HG03103 (cell line): ENCODE measurements around the gene ANGPTL2.

ENCODE experiments used
- ATAC-seq: cut with Tn5 transposase; IDR thresholded peaks from one replicate; pipeline ENCODE4 v1.9.1; 2021; ENCODE audit warnings: low read depth; ENCODE audit not compliant: unreplicated experiment

The ANGPTL2 gene

DNA sequence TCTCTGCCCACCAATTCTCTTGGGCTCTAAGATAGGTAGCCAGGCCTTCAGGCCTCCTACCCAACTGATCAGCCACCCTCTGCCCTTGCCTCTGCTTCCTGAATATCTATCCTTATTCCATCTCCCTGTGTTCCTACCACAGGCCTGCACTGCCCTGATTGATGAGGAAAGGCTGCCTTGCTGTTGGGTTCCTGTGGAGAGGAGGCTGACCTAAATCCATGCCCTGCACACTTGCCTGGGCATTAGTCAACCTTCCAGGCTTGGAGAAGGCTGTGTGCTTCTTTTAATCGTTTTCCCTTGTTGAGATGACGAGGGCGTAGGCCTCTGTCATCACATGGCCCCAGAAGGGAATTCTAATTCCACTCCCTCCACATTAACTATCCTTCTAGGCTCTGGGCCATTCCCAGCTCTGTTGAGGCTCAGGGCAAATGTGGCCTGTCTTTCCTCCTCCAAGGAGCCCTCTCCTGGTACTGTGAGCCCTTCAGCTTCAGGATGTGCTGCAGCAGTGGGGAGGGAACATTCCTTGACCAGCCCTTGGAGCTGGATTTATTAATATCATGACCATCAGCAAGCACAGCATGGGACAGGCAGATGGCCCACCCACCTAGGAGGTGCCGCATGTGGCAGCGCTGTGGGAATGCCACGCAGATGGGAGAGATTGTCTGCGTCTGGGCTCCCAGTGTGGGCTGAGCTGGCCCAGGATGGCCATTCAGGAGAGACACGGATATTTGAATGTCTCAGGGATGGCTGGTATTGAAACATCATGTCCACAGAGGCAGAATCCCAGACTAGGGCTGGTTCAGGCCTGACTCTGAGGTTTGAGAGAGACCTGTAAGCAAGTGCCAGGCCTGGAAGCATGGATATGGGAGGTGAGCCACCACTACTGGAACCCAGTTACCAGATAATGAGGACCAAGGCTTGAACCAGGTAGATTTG is 40.9 kb downstream of the ANGPTL2 start:
- ATAC-seq: no peak

DNA sequence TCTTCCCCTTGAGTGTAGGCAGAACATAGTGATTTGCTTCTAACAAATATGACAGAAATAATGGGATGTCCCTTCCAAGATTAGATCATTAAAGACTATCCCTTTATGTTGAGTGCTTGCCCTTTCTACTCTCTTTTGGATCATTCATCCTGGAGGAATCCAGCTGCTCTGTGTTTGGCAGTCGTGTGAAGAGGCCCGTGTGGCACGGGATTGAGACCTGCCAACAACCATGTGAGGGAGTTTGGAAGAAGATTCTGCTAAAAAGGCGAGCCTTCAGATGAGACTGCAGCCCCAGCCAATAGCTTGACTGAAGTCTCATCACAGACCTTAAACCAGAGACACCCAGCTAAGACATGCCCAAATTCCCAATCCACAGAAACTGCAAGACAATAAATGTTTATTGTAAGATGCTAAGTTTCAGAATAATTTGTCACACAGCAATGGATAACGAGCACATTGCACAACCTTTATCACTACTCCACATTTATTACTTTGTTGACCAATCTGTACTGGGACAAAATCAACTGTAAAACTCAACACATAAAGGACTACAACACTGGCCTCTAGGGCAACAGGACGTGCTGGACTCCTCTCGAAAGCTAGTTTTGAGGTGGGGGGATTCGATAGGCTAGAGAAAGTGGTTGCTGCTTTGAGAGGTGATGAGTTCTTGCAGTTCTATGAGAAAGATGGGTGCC is 42.8 kb downstream of the ANGPTL2 start:
- ATAC-seq: no peak

DNA sequence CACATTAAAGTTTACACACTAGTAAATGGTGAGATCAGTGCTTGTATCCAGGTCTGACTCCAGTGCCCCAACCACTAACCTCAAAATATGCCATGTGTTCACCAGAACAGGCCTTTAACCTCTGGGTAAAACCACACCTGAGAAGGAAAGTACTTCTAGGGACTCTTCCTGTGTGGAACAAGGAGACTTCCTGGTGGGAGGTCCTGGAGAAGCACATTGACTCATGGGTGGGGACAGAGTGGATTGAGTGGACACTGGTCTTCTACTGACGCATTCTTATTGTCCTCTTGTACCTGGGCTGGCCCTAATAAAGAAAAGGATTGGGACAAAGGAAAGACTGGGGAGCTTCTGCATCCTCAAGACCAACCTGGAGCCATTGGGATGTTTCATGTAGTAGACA is 43.4 kb downstream of the ANGPTL2 start:
- no peak for ATAC-seq

DNA sequence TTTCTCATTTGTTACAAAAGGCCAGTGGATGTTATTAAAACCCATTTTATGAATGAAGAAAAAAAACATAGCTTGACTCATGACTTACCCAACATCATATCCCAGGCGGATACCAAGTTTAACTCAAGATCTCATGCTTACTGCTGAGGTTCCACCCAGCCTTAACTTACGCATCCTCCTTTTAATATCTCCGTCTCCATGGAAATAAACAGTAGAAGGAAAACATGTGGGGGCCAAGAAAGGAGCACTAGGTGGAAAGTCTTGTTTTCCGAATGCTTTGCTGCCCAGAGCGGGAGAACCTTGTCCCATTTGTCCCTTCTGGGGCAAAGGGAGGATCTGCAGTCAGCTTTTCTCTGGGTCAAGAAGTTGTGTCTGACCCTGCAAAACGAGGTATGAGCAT is 44.1 kb downstream of the ANGPTL2 start:
- no peak for ATAC-seq

DNA sequence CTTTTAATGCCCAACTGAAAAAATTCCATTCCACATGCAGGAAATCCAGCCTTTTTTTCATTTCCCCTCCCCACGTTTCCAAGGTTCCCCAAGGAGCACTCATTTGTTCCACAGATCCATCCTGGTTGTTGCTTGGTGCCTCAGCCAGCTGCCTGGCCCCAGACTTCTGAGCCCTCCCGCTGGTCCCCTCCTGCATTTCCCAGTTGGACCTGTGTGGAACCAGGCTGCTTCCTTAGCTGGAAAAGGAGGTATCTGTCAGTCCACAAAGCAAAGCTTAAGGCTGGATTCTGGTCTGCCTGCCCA is 44.8 kb downstream of the ANGPTL2 start:
- no peak for ATAC-seq

DNA sequence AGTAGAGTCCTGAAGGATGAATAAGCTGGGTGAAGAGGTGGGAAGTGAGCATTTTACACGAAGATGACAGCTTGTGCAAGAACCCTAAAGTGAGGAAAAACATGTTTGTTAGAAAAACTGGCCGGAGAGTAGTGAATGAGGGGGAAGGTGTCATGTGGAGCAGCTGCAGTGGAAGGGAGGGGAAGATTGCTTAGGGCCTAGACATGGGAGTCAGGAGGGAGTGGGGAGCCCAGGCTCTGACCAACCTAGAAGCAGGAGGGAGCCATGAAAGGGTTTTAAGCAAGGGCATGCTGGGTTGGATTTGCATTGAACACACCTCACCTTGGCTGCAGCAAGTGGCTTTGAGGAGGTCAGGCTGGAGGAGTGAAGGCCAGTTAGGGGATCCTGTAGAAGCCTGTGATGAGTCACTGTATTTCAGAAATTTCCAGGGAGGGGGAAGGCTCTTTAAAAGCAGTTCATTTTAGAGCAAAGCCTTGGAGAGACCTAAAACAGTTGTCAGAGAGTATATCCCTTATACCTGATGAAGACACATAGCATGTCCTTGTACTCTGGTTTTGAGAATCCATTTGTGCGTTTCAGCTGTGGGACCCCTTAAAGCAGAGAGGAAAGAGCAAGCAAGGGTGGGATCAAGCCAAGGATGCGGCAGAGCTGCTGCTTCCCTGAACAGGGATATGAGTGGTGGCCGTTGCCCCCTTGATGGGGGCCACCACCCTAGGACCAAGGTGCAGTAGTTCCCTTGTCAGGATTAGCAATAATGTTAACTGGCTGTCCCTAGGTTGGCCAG is 45.4 kb downstream of the ANGPTL2 start:
- ATAC-seq: no peak

DNA sequence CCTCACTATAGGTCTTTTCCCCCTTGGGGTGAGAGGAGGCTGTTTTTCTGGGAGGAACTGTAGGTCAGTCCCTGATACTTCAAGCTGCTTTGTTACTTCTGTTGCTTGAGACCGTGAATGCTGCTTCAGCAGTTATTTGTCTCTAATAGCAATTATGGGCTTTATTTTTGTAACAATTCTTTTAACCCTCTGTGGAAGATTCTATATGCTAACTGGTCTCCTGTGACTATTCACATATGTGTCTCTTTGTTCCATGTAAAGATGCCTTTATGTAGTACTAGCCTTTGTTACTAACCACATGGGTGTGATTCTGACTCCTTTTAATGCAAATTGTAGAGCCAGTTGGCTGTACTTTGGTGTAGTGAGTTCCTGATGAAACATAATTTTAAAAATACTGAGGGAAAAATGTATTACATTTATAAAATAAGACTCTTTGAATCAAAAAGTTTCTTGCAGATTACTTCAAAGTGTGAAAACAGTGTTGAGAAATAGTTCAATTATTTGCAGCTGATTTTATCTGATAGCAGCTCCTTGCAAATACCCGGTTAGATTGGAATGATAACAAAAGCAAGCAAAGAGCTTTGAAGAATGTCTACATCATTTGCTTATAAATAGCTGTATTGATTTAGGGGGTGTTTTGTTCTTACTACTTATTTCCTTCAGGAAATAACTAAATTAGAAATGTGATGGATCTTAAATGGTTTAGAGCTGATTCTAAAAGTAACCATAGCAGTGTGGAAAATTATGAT is 46.6 kb downstream of the ANGPTL2 start:
- ATAC-seq: no peak

DNA sequence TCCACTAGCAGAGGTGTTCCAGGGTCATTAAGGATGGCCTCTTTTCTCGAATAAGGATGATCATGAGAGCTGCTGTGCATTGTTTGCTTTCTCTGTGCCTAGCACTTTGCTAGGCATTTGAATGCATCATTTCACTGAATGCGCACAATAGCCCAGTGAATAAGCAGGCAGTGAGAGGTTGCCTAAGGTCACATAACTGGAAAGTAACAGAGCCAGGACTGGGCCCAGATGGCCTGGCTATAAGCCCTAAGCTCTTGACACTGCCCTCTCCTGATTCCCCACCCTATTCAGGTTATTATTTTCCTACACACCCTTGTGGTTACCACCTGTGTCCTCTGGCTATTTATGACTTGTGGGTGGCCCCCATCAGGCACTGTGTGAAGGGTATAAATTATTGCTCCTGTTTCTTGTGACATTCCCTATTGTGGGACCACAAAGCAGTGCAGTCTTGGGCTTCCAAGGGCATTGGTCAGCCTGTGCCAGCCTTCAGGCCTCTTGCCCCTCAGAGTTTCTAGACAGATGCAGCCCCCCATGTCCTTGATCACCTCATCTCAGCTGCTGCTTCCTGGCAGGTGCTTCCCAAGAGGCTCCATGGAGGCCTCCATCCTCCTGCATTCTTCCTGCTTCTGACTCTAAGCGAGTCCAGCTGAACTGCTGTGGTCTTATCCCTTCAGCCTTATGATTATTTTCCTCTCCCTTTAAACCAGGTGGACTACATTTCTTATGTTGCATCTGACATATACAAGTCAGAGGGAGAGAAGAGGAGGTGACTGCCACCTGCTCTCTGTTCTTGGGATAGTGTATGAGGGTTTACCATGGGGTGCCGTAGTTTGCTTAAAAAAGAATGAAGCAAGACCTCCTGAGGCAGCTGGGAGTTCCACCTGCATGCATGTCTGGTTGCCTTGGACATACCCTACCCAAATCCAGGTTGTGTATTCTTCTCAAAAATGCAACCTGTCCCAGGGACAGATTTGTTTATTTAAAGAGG is 47.6 kb downstream of the ANGPTL2 start:
- ATAC-seq: no peak

DNA sequence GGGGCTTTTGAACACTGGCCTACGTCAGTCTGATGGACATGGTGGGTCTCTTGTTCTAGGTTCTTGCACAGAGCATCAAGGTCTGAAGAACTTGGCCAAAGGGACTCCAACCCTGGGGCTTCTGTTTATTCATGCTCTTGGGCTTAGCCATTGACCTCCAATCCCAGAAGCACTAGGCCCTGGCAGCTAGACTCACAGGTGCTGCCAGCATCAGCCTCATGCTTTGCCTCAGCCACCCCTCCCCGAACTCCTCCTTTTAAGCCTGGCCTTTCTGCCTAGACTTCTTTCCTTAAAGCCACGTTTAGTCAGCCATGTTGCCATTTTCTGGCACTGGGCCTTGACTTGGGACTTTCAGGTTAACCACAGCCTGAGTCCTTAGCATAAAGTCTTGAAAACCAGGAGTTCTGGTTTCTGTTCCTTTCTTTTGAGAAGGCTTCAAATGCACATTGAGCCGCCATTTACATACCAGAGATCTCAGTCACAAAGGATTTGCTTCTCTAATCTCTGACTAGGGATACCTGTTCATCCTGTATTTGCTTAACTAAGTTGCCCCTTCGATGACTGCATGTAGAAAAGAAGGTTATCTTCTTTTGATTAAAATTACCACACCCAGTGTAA is 54.7 kb downstream of the ANGPTL2 start:
- ATAC-seq: no peak

DNA sequence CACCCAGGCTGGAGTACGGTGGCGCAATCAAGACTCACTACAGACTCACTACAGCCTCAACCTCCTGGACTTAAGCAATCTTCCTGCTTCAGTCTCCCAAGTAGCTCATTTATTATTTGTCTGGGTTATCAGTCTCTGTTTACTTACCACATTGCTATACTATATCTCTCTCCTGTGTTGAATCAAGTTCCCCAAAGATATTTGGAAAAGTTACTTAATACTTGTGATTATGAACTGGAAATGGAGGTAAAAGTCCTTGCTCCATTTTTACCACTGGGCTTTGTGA is 55.6 kb downstream of the ANGPTL2 start:
- no peak for ATAC-seq

DNA sequence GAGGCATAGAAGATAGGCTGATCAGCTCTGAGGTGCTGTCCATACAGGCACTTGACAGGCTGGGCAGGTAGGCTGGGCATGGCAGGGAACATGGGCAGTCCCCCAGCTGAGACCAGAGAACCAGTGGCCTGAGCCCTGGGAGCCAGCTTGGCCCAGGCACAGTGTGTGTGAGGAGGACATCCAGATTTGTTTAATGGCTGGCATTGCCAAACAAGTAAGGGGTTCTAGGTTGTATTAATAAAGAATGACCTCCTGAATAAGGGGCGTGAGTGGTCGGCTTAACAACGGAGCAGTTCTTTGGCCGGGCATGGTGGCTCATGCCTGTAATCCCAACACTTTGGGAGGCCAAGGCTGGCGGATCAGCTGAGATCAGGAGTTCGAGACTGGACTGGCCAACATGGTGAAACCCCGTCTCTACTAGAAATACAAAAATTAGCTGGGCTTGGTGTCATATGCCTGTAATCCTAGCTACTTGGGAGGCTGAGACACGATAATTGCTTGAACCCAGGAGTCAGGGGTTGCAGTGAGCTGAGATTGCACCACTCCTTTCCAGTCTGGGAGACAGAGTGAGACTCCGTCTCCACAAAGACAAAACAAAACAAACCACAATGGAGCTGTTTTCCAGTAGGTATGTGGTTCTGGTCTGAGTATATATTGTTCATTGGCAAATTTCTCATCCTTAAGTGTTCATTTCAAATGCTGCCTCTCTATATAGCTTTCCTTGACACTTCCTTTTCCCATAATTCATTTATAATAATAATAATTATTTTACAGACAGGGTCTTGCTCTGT is 56.2 kb downstream of the ANGPTL2 start:
- ATAC-seq: no peak

DNA sequence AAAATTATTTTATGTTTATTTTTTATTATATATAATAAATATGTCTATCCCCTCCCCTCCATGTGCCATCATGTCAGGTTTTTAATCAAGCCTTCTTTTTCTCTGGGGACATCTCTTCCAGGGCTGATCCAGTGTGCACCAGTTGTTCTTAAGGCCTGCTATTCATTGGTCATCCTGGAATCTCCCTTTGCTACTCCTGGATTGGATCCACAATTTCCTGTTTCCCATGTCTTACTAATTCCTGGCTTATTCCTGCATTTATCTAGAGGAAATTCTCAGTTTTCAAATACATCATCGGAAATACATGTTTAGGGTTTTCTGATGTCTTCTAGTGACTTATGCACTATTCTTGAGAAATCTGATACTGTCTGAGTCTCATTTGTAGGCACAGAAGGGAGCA is 56.8 kb downstream of the ANGPTL2 start:
- ATAC-seq: no peak

DNA sequence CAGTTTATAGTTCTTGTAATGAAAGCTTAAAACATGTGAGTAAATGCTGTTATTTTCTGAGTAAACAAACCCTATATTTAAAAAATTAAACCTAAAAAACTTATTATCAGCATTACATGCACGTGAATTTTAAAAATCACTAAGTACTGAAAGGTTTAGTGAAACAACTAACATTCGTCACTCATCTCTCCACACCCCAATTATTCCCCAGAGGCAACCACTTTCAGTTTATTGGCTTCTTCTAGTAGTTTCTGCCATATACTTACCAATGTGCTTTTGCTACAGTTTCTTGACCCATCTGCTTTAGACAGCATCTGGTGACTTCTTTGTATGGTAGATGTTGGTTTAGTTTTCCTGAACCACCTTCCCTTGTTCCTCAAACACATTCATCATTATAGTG is 58.1 kb downstream of the ANGPTL2 start:
- no peak for ATAC-seq

DNA sequence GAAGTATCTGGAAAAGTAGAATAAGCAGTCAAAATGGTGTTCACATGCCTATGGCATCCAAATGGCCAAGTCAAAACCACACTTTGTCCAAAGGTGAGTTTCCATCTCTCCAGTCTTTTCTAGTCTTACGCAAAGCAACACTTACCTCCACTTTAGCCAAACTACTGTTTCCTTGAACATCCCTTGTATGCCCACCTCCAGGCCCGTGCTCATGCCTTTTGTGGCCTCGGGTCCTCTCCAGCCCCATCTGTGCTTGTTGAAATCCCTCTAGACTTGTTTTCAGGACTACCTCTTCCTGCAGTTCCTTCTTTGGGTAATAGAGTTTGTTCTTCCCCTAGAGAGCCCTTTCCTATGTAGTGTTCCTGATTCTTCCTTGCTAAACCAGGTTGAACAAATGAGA is 61.0 kb downstream of the ANGPTL2 start:
- ATAC-seq: no peak

DNA sequence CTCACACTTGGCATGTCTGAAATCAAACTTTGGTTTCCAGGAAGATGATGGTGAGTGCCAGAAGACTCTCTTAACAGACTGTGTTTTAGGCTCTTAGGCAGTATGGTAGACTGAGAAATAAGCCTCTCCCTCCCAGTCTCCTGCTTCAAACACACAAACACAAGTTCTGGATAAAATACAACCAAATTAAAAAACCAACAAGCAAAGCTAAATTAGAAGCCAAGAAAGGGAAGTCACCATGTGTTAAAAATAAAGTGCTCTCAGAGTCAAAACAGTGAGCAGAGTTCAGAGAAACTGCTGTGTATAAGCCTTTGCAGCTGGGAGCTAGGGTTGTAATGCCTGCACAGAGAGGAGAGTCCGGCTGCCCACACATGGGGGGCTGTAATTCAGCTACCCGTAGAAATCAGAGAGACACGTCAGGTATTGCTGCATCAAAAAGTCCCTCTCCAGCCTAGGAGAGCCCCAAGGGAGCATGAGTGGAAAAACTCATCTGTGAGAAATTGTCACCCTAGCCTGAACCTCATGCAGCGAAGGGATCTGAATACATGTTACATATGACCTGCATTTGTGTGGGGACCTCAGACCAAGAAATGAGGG is 62.6 kb downstream of the ANGPTL2 start:
- ATAC-seq: no peak

DNA sequence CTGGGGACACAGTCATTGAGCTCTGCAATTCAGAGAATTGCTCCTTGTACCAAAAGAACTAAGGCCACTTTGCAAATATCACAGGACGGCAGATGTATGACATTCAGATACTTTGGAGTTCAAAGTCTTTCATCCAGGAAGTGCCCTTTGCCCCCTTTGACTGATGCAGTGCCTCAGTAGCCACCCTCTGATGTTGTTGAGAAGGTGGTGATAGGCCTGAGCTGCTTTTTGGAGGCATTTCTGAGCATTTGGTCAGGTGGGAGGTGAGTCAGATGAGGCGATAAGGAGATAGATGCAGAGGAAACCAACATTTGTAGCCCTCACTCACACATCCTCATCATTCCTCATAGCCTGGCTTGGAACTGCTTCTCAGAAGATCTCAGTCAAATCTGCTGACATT is 63.4 kb downstream of the ANGPTL2 start:
- no peak for ATAC-seq

DNA sequence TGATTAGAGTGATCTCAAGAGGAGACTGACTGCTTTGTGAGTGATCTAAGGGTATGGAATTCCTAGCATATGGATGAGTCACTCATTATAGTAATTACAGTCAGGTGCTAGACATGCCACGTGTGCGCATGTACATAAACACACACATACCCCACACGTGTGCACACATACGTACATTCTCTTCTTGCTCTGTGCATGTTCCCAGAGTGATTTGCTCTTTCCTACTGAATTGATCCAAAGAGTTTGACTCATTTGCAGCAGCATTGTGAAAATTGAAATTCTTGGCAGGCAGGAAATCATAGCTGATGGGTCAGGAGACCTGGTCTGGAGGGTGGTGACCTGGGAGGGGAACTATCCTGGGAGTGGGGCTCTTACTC is 63.8 kb downstream of the ANGPTL2 start:
- no peak for ATAC-seq

DNA sequence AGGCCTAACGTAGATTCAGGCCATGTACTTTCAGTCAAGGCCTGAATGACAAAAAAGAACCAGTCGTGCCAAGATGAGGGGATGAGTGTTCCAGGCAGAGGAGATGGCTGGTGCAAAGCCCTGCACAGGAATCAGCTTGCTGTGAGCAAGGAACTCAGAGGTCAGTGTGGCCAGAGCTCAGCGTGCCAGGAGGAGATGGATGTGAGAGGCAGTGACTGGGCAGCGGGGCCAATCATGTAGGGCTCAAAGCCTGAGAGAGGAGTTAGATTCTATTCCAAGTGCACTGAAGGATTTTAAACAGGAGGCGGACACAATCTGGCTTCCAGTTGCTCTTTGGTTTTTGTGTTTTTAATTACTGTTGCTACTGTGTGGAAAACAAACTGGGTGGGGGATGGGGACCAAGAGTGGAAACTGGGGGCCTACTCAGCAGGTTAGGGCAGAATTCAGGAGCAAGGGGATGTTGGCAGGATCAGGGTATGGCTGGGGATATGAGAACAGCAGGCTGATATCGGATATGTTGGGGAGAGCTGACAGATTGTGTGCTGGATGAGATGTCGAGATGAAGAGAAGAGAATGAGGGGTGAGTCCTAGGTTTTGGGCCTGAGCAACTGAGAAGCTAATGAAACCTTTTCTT is 64.3 kb downstream of the ANGPTL2 start:
- no peak for ATAC-seq
